Measurements from ENCODE around the gene GPN3. TPM values are rescaled to one million over a fixed set of nuclear protein-coding genes. Genes with fewer than 3 reads are reported as not detected.

GPN3 gene
- 10 to 100 TPM; 34.9 to 39.9 TPM for total RNA-seq

GRCh38 chr12:110468214-110469048 lies at the start of gene GPN3, which contains the start of gene FAM216A:
GPN3 (minus strand) TSS chr12:110468257; CDS start chr12:110468203, 54 bp downstream.
FAM216A (plus strand) TSS chr12:110468845; CDS start chr12:110468876, 31 bp downstream.
- no peaks in the 10 kb centered on the region for H3K9me3 Mint-ChIP-seq
- H3K4me1 Mint-ChIP-seq (ENCODE audit: low read depth in 2 of 2), result peaks cover 24% of the 10 kb centered on the region in 2 donors
- H3K27ac Mint-ChIP-seq, result peak within 1 kb of the TSS; percentile 87 to 91
- H3K36me3 Mint-ChIP-seq, result peaks cover 10% of the 10 kb centered on the region
- DNase-seq (ENCODE audit: low spot score) (peak; percentile 94), ATAC-seq (peak; percentile 93 to 94)
- peak within 1 kb of the TSS; percentile 98 for H3K4me3 Mint-ChIP-seq
- no peaks in the 10 kb centered on the region for H3K27me3 Mint-ChIP-seq

- ATAC-seq (no peak), DNase-seq (ENCODE audit: low spot score) (no peak)
- H3K27ac Mint-ChIP-seq, result no peak overlapping the region
- peaks cover 0 to 2% of the 10 kb centered on the region in 2 donors for H3K27me3 Mint-ChIP-seq
- H3K4me3 Mint-ChIP-seq, result no peak overlapping the region
- H3K36me3 Mint-ChIP-seq, result no peaks in the 10 kb centered on the region
- H3K4me1 Mint-ChIP-seq (ENCODE audit: low read depth in 2 of 2), result no peaks in the 10 kb centered on the region
- no peaks in the 10 kb centered on the region for H3K9me3 Mint-ChIP-seq
Observed at GRCh38 chr12:110516995-110517394, 48.9 kb upstream of the GPN3 start.

GRCh38 chr12:110514363-110514762 lies 46.3 kb upstream of the GPN3 start:
- Mint-ChIP-seq H3K4me3 (no peak overlapping the region), H3K36me3 (no peaks in the 10 kb centered on the region), H3K9me3 (no peaks in the 10 kb centered on the region), H3K4me1 (ENCODE audit: low read depth in 2 of 2) (no peaks in the 10 kb centered on the region), H3K27ac (no peak overlapping the region), H3K27me3 (peaks cover 0 to 2% of the 10 kb centered on the region in 2 donors)
- no peak for DNase-seq (ENCODE audit: low spot score)
- ATAC-seq, result no peak

- H3K4me3 Mint-ChIP-seq, result no peak overlapping the region
- ATAC-seq (no peak), DNase-seq (ENCODE audit: low spot score) (no peak)
- H3K27ac Mint-ChIP-seq, result no peak overlapping the region
- H3K27me3 Mint-ChIP-seq, result peaks cover 0 to 2% of the 10 kb centered on the region in 2 donors
- H3K4me1 Mint-ChIP-seq (ENCODE audit: low read depth in 2 of 2), result no peaks in the 10 kb centered on the region
- H3K9me3 Mint-ChIP-seq, result no peaks in the 10 kb centered on the region
- no peaks in the 10 kb centered on the region for H3K36me3 Mint-ChIP-seq
Observed at GRCh38 chr12:110513842-110514241, 45.8 kb upstream of the GPN3 start.

GRCh38 chr12:110508071-110508586 lies 40.1 kb upstream of the GPN3 start:
- H3K27ac Mint-ChIP-seq, result no peak overlapping the region
- ATAC-seq, result no peak

GRCh38 chr12:110505332-110505731 lies 37.3 kb upstream of the GPN3 start:
- DNase-seq (ENCODE audit: low spot score), result no peak
- Mint-ChIP-seq H3K36me3 (peaks cover 6% of the 10 kb centered on the region), H3K27me3 (no peaks in the 10 kb centered on the region), H3K4me1 (ENCODE audit: low read depth in 2 of 2) (peaks cover 10 to 14% of the 10 kb centered on the region in 2 donors), H3K4me3 (no peak overlapping the region), H3K27ac (no peak overlapping the region), H3K9me3 (no peaks in the 10 kb centered on the region)
- no peak for ATAC-seq

More at GRCh38 chr12:110508071-110508586, 40.1 kb upstream of the GPN3 start:
- H3K4me1 Mint-ChIP-seq (ENCODE audit: low read depth in 2 of 2), result no peaks in the 10 kb centered on the region
- H3K4me3 Mint-ChIP-seq, result no peak overlapping the region
- no peak for DNase-seq (ENCODE audit: low spot score)
- H3K36me3 Mint-ChIP-seq, result no peaks in the 10 kb centered on the region
- no peaks in the 10 kb centered on the region for H3K27me3 Mint-ChIP-seq
- no peaks in the 10 kb centered on the region for H3K9me3 Mint-ChIP-seq

GRCh38 chr12:110503432-110503831 lies 35.4 kb upstream of the GPN3 start:
- no peak for ATAC-seq
- Mint-ChIP-seq H3K4me1 (ENCODE audit: low read depth in 2 of 2) (peaks cover 17 to 25% of the 10 kb centered on the region in 2 donors), H3K27me3 (no peaks in the 10 kb centered on the region), H3K36me3 (peaks cover 10% of the 10 kb centered on the region), H3K4me3 (no peak overlapping the region), H3K9me3 (no peaks in the 10 kb centered on the region), H3K27ac (peak overlapping the region; percentile 90 to 94)
- no peak for DNase-seq (ENCODE audit: low spot score)

- DNase-seq (ENCODE audit: low spot score), result peak; percentile 99
- peak within 1 kb of the TSS; percentile 90 to 94 for H3K27ac Mint-ChIP-seq
- peak within 1 kb of the TSS; percentile 90 for H3K4me3 Mint-ChIP-seq
- peaks cover 17 to 25% of the 10 kb centered on the region in 2 donors for H3K4me1 Mint-ChIP-seq (ENCODE audit: low read depth in 2 of 2)
- H3K27me3 Mint-ChIP-seq, result no peaks in the 10 kb centered on the region
- peak; percentile 99 for ATAC-seq
- H3K36me3 Mint-ChIP-seq, result peaks cover 10% of the 10 kb centered on the region
- no peaks in the 10 kb centered on the region for H3K9me3 Mint-ChIP-seq
Observed at GRCh38 chr12:110501752-110502738, 34.0 kb upstream of the GPN3 start, which contains the start of the genes RAD9B and VPS29. RAD9B (plus strand) TSS chr12:110502331; CDS start chr12:110502338, 7 bp downstream. VPS29 (minus strand) TSS chr12:110502111; CDS start chr12:110502051, 60 bp downstream.

- DNase-seq (ENCODE audit: low spot score) (peak; percentile 59), ATAC-seq (peak; percentile 13 to 39)
- H3K4me3 Mint-ChIP-seq, result peak overlapping the region; percentile 90
- H3K27ac Mint-ChIP-seq, result peak overlapping the region; percentile 90 to 94
- peaks cover 10% of the 10 kb centered on the region for H3K36me3 Mint-ChIP-seq
- no peaks in the 10 kb centered on the region for H3K9me3 Mint-ChIP-seq
- H3K27me3 Mint-ChIP-seq, result no peaks in the 10 kb centered on the region
- H3K4me1 Mint-ChIP-seq (ENCODE audit: low read depth in 2 of 2), result peaks cover 17 to 25% of the 10 kb centered on the region in 2 donors
Observed at GRCh38 chr12:110501399-110501751, 33.3 kb upstream of the GPN3 start.

- Mint-ChIP-seq H3K9me3 (no peaks in the 10 kb centered on the region), H3K27me3 (no peaks in the 10 kb centered on the region), H3K4me1 (ENCODE audit: low read depth in 2 of 2) (peaks cover 19 to 25% of the 10 kb centered on the region in 2 donors), H3K27ac (peak overlapping the region; percentile 85 to 90), H3K4me3 (peak overlapping the region; percentile 59), H3K36me3 (peaks cover 10% of the 10 kb centered on the region)
- ATAC-seq (no peak), DNase-seq (ENCODE audit: low spot score) (no peak)
Observed at GRCh38 chr12:110498984-110499706, 31.1 kb upstream of the GPN3 start.

- Mint-ChIP-seq H3K4me1 (ENCODE audit: low read depth in 2 of 2) (no peaks in the 10 kb centered on the region), H3K27ac (no peak overlapping the region)
- no peak for ATAC-seq
Observed at GRCh38 chr12:110475426-110475825, 7.4 kb upstream of the GPN3 start.

GRCh38 chr12:110467847-110468213 lies 227 bp downstream of the GPN3 start:
- peak overlapping the region; percentile 87 to 91 for H3K27ac Mint-ChIP-seq
- H3K9me3 Mint-ChIP-seq, result no peaks in the 10 kb centered on the region
- H3K4me3 Mint-ChIP-seq, result peak overlapping the region; percentile 98
- peaks cover 10% of the 10 kb centered on the region for H3K36me3 Mint-ChIP-seq
- DNase-seq (ENCODE audit: low spot score), result no peak
- no peaks in the 10 kb centered on the region for H3K27me3 Mint-ChIP-seq
- ATAC-seq, result no peak
- H3K4me1 Mint-ChIP-seq (ENCODE audit: low read depth in 2 of 2), result peaks cover 24% of the 10 kb centered on the region in 2 donors

More at GRCh38 chr12:110475426-110475825, 7.4 kb upstream of the GPN3 start:
- H3K9me3 Mint-ChIP-seq, result no peaks in the 10 kb centered on the region
- DNase-seq (ENCODE audit: low spot score), result no peak
- no peaks in the 10 kb centered on the region for H3K36me3 Mint-ChIP-seq
- no peaks in the 10 kb centered on the region for H3K27me3 Mint-ChIP-seq
- no peak overlapping the region for H3K4me3 Mint-ChIP-seq

GRCh38 chr12:110466791-110467190 lies 1.3 kb downstream of the GPN3 start:
- no peaks in the 10 kb centered on the region for H3K9me3 Mint-ChIP-seq
- H3K36me3 Mint-ChIP-seq, result peaks cover 14% of the 10 kb centered on the region

More at GRCh38 chr12:110466791-110467190, 1.3 kb downstream of the GPN3 start:
- Mint-ChIP-seq H3K4me3 (peak overlapping the region; percentile 98), H3K4me1 (ENCODE audit: low read depth in 2 of 2) (peaks cover 29 to 30% of the 10 kb centered on the region in 2 donors), H3K27me3 (no peaks in the 10 kb centered on the region), H3K27ac (peak overlapping the region in 1 of 2 donors; percentile 91)
- DNase-seq (ENCODE audit: low spot score) (no peak), ATAC-seq (no peak)

All from natural killer cell treated with Interleukin-12 subunit alpha and Interleukin-12 subunit beta and Interleukin-15 and Interleukin-18, amount 100 ng/mL, for 72 hours (primary cell).